Stimulated activated CD4-positive, alpha-beta T cell treated with anti-CD3 and anti-CD28 coated beads, Interleukin-2, amount 100 ng/mL, for 4 hours (primary cell): ENCODE results near the gene RSAD1.

ENCODE experiments used
- DNase-seq: peaks from one replicate; pipeline ENCODE4 v3.0.0-alpha.2; 2020; ENCODE audit warnings: low read depth

The RSAD1 gene

GRCh38 chr17:50519141-50519834 lies 40.6 kb downstream of the RSAD1 start:
- no peak for DNase-seq

DNA sequence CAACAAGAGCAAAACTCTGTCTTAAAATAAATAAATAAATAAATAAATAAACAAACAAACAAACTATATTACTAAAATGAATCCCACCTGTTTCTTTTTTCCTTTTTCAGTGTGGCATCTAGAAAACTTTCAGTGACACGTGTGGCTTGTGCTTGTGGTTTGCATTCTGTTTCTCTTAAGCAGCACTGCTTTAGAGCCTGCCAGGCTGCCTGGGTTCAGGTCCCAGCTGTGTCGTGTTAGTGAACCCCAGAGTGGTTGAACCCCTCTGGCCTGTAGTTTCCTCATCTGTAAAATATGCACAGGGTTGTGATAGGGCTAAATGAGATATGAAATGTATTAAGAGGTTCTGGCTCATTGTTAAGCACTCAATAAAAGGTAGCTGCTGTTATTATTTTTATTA lies 41.8 kb downstream of the RSAD1 start:
- no peak for DNase-seq

GRCh38 chr17:50521514-50521913 lies 42.9 kb downstream of the RSAD1 start:
- DNase-seq: no peak

DNA sequence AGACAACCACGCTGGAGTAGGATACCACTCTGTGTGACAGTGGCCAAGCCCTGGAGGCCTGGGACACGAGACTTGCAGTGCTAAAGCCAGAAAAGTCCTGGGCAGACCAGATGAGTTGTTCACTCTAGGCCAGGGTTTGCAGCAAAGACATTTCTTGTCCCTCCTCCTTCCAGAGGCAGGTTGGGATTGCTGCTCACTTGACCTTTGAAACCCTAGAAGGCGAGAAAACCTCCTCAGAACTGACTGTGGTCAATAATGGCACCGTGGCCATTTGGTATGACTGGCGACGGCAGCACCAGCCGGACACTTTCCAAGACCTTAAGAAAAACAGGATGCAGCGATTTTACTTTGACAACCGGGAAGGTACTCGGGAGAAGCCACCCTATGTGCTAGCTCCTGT lies 44.1 kb downstream of the RSAD1 start:
- no peak for DNase-seq

DNA sequence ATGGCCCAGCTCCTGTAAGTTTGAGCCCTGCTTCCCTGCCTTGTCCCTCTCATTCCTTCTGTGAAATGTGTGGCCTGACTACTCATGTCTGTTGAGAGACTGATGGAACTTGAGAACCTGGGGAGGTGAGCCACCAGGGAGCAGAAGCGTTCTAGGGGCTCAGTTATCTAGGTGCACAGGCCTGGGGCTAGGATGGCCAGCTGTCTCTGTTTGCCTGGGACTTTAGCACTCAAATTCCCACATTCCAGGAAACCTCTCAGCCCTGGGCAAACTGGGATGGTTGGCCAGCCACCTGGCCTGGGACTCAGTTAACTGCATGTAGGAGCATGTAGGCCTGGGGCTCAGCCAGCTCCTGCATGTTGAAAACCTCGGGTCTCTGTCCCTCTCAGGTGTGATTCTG lies 44.5 kb downstream of the RSAD1 start:
- no peak for DNase-seq

DNA sequence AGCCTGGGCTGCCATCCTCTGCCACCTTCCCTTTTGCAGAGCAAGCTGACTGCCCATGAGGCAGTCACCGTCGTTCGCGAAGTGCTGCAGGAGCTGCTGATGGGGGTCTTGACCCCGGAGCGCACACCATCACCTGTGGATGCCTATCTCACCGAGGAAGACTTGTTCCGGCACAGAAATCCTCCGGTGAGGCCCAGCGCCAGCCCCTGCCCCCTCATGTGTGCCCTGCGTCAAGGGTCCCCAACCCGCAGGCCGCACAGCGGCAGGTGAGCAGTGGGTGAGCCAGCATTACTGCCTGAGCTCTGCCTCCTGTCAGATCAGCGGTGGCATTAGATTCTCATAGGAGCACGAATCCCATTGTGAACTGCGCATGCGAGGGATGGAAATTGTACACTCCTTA lies 46.2 kb downstream of the RSAD1 start:
- DNase-seq: no peak

DNA sequence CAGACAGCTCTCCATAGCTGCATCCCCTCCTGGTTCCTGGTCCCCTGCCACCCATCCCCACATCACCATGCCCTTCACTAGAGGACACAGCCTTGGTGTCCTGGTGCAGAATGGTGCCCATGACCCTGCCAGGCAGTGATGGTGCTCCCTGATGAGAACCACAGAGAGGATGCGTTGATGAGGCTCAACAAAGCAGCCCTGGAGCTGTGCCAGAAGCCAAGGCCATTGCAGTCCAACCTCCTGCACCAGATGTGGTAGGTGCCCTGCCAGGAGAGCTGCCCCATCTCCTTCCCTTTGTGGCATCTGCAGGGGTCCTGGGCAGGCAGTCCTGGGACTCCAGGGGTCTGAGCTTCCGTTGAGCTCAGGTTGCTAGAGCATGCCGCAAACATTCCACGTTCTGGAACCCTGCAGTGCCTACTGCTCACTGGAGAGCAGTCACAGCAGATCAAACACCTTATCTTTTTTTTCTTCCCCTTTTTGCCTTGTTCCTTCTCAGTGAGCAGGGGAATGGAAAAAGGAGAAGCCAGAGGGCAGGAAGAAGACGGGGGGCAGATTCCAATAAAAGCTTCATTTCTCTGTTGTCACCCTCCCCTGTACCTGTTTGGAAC lies 48.6 kb downstream of the RSAD1 start:
- no peak for DNase-seq

DNA sequence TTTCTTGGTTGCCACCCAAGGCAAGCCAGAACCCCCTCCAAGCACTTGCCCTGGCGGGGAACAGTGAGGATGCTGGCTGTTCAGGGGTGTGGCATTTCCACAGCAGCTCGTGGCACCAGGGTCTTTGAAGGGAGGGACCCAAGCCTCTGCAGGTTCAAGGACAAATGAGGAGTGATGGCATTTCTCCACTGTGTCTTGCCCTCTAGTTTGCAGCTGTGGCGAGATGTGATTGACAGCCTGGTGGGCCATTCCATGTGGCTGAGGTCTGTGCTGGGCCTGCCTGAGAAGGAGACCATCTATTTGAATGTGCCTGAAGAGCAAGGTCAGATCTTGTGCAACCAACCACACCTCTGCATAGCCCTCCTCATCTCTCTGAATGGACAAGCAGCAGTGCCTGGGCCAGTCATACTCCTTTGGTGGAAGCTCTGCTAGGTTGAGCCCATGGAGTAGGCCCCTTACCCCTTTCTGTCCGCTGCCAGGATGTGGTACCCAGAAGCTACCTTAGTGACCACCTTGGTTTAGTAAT lies 49.4 kb downstream of the RSAD1 start:
- no peak for DNase-seq

- no peak for DNase-seq
Observed at GRCh38 chr17:50529849-50530248, 51.2 kb downstream of the RSAD1 start.

GRCh38 chr17:50531428-50532025 lies 52.9 kb downstream of the RSAD1 start:
- no peak for DNase-seq

DNA sequence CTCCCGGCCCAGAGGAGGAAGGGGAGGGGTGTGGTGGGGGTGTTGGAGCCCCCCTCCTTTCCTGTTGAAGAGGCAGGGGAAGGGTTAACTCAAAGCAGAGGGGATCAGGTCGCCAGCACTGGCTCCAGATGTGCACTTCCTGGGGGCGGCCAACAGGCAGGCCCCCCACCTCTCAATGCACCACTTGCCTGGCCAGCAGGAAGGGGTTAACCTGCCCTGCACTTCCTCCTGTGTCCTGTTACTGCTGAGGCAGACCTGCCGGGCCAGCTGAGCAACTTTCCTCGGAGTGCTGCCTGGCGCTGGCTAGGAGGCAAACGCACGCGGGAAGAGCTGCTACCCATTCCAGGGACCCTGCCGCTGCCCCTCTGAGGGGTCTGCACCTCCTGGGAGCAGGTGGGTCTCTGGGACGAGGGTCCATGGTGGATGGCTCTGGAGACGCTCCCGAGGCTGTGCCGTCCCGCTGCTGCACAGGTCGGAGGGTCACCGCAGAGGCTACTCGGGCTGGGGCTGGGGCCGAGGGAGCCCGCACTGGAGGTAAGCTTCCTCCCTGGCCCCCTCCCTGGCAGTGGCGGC lies 53.9 kb downstream of the RSAD1 start, which contains the start of gene EPN3:
Gene EPN3 (plus strand): TSS at position 284 of the 573 bp plus-strand sequence. CDS start 3,822 bp downstream, outside the sequence.
- no peak for DNase-seq

GRCh38 chr17:50533185-50533584 lies 54.5 kb downstream of the RSAD1 start:
- DNase-seq: no peak

- no peak for DNase-seq
Observed at GRCh38 chr17:50533720-50534148, 55.1 kb downstream of the RSAD1 start.

- DNase-seq: no peak
Observed at GRCh38 chr17:50534222-50534978, 55.7 kb downstream of the RSAD1 start.

GRCh38 chr17:50534979-50535326 lies 56.3 kb downstream of the RSAD1 start:
- DNase-seq: no peak

DNA sequence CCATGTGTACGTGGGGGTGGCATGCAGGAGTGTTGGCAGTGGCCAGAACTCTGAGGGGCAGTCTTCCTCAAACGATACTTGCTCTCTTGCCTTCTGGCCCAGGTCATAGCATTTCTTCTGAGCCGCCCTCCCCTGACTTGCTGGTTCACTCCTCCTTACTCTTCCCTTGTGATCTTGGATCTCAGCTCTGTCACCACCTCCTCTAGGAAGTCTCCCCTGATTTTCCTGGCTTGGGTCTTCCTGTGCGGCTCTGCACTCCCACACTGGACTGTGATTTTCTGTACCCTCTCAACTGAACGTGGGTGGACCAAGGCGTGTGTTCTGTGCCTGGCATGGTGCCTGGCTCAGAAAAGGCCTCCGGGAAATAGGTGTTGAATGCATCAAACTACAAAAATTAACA lies 56.7 kb downstream of the RSAD1 start:
- DNase-seq: no peak
